Activated CD4-positive, alpha-beta T cell treated with anti-CD3 and anti-CD28 coated beads, Interleukin-2, amount 10 ng/mL, durations not matched to agents 24 days and 14 days (primary cell): ENCODE measurements around the gene COL2A1. TPM values are rescaled to one million over a fixed set of nuclear protein-coding genes. Genes with fewer than 3 reads are reported as not detected.

Experiments used
- DNase-seq: peaks from one replicate; pipeline ENCODE4 v3.0.0; 2022
- H3K27ac Mint-ChIP-seq: one replicate; pipeline ENCODE4 v1.8.0; 2022; ENCODE audit warnings: mild to moderate bottlenecking, mixed read lengths
- H3K27me3 Mint-ChIP-seq: one replicate; pipeline ENCODE4 v1.8.0; 2022; ENCODE audit warnings: mixed read lengths
- H3K36me3 Mint-ChIP-seq: one replicate; pipeline ENCODE4 v1.8.0; 2022; ENCODE audit warnings: low read depth, mild to moderate bottlenecking, mixed read lengths
- H3K4me1 Mint-ChIP-seq: one replicate; pipeline ENCODE4 v1.8.0; 2021; ENCODE audit warnings: mixed read lengths
- H3K4me3 Mint-ChIP-seq: one replicate; pipeline ENCODE4 v1.8.0; 2022; ENCODE audit warnings: mild to moderate bottlenecking, moderate library complexity, mixed read lengths
- H3K9me3 Mint-ChIP-seq: one replicate; pipeline ENCODE4 v1.8.0; 2021; ENCODE audit warnings: mixed read lengths
- intact Hi-C: fragments of 100-400 bp; cut with micrococcal nuclease; formaldehyde crosslinking; loops from one replicate; pipeline ENCODE4 v1.15.1; 2023
- total RNA-seq: library from RNA; stranded (reverse); gene quantifications from 2 replicates; pipeline ENCODE4 v1.2.3, GENCODE V29; 2022

Gene COL2A1
- total RNA-seq, 1 donor from 2014 or later = 0.07 TPM

DNA sequence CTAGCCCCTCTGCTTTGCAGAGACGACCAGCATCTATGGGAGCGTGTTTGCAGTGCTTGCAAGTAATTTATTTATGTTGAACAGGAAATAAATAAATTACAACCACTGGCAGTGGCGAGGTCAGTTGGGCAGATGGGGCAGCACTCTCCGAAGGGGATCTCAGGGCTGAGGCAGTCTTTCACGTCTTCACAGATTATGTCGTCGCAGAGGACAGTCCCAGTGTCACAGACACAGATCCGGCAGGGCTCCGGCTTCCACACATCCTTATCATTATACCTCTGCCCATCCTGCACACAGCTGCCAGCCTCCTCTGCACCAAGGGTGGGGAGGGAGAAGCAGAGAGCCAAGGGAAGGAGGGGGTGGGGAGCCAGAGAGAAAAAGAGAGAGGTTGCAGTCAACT lies 4.5 kb downstream of the COL2A1 start:
- Mint-ChIP-seq H3K27me3 (peaks cover 86% of the 10 kb centered on the region), H3K27ac (no peak overlapping the region), H3K36me3 (no peaks in the 10 kb centered on the region), H3K4me1 (peaks cover 31% of the 10 kb centered on the region), H3K9me3 (no peaks in the 10 kb centered on the region), H3K4me3 (no peak overlapping the region)
- DNase-seq = no peak
- intact Hi-C loops = loop anchor here (5.0 kb wide), 2 partner anchors 187 to 982 kb away; no protein-coding TSS in a partner anchor

DNA sequence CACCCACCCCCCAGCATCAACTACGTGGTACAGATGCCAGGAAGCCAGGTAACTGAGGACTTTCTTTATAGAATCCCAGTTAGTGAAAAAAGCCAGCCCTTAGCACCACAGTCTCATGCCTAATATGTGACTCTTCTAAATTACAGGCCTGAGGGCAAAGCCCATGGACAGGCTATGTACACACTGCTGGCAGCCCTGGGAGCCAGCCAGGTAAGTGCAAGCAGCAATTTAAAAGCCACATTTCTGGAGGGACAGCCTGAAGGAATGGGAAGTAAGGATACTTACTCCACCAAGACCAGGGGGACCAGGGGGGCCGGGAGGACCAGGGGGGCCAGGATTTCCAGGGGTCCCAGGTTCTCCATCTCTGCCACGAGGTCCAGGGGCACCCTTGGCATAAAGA lies 7.0 kb downstream of the COL2A1 start:
- no peaks in the 10 kb centered on the region for H3K9me3 Mint-ChIP-seq
- peaks cover 16% of the 10 kb centered on the region for H3K4me1 Mint-ChIP-seq
- no peak overlapping the region for H3K4me3 Mint-ChIP-seq
- intact Hi-C loops = no loop called here
- DNase-seq = no peak
- no peaks in the 10 kb centered on the region for H3K36me3 Mint-ChIP-seq
- H3K27ac Mint-ChIP-seq = no peak overlapping the region
- peaks cover 91% of the 10 kb centered on the region for H3K27me3 Mint-ChIP-seq

DNA sequence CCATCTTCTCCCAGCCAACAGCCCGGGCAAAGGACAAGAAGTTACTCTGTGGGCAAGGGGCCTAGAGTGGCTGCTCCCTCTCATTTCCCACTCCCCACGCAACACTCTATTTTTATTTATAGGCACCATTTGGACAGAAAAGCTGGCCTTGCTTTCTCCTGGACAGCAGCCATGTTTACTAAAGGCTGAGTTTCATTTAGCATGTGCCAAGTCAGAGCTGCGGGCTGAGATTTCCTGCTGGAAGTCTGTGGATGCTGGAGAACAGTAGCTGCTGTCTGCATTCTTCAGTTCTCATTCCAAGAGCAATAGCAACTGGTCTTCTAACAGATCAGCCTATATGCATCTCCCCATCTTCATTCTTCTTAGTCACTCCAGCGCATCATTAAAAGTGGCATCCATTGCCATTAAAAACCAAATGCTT lies 8.3 kb downstream of the COL2A1 start:
- no peaks in the 10 kb centered on the region for H3K9me3 Mint-ChIP-seq
- no peak overlapping the region for H3K27ac Mint-ChIP-seq
- no peaks in the 10 kb centered on the region for H3K36me3 Mint-ChIP-seq
- DNase-seq = no peak
- no peak overlapping the region for H3K4me3 Mint-ChIP-seq
- peaks cover 89% of the 10 kb centered on the region for H3K27me3 Mint-ChIP-seq
- intact Hi-C loops = no loop called here
- peaks cover 4% of the 10 kb centered on the region for H3K4me1 Mint-ChIP-seq

DNA sequence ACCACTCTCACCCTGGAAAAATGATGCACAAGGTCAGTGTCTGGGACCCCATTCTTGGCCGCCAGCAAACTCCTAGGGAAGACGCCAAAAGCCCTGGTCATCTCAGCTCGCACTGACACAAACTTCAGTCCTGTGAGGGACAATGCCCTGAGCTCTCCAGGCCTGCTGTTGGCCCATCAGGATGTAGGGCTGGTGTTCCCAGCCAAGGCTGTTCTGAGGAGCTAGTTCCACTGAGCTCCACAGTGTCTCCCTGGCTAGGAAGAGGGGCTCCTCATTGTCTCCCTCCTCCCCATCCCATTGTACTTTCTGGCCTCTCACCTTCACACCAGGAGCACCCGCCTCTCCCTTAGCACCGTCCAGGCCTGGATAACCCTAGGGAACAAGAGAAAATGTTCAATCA lies 10.8 kb downstream of the COL2A1 start:
- Mint-ChIP-seq H3K4me1 (peaks cover 19% of the 10 kb centered on the region), H3K36me3 (no peaks in the 10 kb centered on the region), H3K27me3 (peaks cover 74% of the 10 kb centered on the region), H3K9me3 (no peaks in the 10 kb centered on the region), H3K4me3 (no peak overlapping the region), H3K27ac (no peak overlapping the region)
- no peak for DNase-seq
- intact Hi-C loops = no loop called here

DNA sequence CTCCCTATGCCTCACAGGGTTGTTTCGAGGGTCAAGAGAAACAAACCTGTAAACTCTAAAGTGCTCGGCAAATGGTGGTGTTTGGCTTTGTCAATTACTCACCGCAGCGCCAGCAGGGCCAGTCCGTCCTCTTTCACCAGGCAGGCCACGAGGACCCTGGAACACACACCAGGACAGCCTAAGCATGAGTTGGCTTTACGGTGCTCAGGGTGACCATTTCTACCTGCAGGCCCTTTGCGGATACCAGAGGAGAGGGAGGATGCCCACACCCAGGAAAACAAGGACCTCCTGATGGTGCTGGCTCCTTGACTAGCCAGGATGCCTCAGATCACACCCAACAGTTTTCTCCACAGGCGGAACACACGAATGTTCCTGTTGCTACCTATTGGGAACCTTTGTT lies 11.5 kb downstream of the COL2A1 start:
- DNase-seq = no peak
- H3K4me1 Mint-ChIP-seq = peaks cover 19% of the 10 kb centered on the region
- H3K36me3 Mint-ChIP-seq = no peaks in the 10 kb centered on the region
- H3K9me3 Mint-ChIP-seq = no peaks in the 10 kb centered on the region
- intact Hi-C loops = no loop called here
- H3K4me3 Mint-ChIP-seq = no peak overlapping the region
- peaks cover 73% of the 10 kb centered on the region for H3K27me3 Mint-ChIP-seq
- H3K27ac Mint-ChIP-seq = no peak overlapping the region

DNA sequence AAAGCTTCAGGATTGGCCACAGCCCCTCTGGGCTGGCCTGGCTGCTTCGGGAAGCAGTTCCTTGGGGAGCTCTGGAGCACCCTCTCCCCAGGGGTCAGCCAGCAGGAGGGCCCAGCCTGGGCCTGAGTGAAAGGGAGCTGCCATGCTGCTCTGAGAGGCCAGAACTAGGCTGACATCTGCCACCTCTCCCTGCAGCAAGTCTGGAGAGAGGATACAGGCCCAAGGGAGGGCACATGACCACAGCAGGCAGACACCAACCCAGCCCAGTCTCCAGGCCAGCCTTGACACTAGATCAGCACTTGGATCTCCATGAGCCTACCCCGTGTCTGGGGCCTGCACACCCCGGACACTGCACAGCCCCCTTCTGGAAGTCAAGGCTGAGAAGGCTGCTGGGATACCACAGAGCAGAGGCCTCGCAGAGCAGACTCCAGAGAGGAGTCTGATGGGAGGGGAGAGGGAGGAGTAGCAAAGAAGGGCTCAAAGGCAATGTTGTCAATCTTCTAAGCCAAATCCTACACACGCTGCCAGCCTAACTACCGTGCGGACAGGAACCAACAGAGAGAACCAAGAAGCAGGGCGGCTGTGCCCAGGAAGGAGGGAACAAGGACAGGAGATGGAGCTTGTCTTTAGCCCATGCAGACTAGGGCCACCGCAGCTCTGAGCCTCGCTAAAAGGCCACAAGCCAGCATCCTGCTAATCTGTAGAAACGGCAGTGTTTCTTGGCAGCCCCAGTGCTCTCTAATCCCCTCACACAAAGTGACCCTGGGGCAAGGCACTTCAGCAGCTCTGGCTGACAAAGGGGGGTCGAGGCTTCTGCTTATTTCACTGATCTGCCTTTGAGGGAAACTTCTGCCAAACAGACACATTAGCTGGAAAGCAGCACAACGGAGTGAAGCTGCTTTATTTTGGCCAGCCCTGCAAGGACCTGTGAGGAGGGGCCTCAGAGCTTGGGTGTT lies 12.9 kb downstream of the COL2A1 start:
- Mint-ChIP-seq H3K27me3 (peaks cover 68% of the 10 kb centered on the region), H3K36me3 (no peaks in the 10 kb centered on the region), H3K27ac (no peak overlapping the region), H3K9me3 (no peaks in the 10 kb centered on the region), H3K4me3 (no peak overlapping the region), H3K4me1 (peaks cover 19% of the 10 kb centered on the region)
- no peak for DNase-seq
- intact Hi-C loops = no loop called here

DNA sequence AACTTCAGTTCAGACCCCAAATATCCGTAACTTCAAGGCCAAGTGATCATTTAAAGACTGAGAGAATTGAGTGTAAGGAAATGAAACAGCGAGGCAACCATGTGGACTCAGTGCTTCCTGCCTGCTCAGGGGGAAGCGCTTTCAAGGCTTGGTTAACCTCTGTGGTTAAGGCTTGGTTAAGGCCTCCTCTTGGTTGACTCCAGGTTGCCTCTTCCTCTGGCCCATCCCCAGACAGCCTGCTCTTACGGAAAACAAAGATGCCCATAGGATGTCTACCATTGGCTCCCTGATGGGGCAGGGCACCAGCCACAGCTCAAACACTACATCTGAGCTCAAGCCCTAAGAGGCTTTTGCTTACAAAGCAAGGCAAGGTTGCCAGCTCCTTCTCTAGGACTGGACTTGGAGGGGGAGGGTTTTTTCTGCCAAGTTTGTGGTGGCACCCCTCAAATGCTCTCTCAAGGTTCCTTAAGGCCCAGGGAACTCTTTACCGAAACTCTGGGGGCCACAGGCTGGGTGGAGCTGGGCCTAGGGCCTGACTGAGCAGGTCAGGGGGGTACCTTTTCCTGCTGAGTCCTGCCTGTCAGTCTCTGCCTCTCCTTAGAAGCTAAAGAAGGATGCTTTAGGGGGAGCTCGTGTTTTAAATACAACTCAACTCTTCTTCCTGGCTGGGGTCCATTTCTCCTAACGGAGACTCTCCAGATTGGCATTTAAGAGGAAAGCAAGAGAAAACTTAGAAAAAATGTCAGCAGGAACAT lies 13.7 kb downstream of the COL2A1 start:
- Mint-ChIP-seq H3K27ac (peak overlapping the region; percentile 46), H3K4me3 (no peak overlapping the region), H3K36me3 (no peaks in the 10 kb centered on the region), H3K27me3 (peaks cover 63% of the 10 kb centered on the region), H3K4me1 (peaks cover 19% of the 10 kb centered on the region), H3K9me3 (no peaks in the 10 kb centered on the region)
- peak; percentile 91 for DNase-seq
- intact Hi-C loops = no loop called here

DNA sequence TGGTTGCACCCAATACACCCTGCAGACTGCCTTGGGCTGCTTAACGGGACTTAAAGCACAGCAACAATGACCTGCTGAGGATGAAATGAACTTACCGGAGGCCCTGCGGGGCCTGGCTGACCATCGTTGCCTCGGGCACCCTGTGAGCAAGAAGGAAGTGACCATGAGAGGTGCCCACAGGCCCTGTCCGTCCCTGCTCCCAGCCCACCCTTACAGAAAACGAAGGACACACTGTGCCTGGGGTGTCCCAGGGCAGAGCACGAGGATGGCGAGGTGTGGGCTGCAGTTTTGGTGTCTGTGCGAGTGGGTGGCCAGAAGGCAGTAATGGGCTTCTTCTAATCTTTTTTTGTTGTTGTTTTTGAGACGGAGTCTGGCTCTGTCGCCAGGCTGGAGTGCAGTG lies 14.6 kb downstream of the COL2A1 start:
- peak overlapping the region; percentile 41 for H3K27ac Mint-ChIP-seq
- no peaks in the 10 kb centered on the region for H3K9me3 Mint-ChIP-seq
- intact Hi-C loops = no loop called here
- no peak overlapping the region for H3K4me3 Mint-ChIP-seq
- no peak for DNase-seq
- peaks cover 62% of the 10 kb centered on the region for H3K27me3 Mint-ChIP-seq
- no peaks in the 10 kb centered on the region for H3K36me3 Mint-ChIP-seq
- peaks cover 19% of the 10 kb centered on the region for H3K4me1 Mint-ChIP-seq

DNA sequence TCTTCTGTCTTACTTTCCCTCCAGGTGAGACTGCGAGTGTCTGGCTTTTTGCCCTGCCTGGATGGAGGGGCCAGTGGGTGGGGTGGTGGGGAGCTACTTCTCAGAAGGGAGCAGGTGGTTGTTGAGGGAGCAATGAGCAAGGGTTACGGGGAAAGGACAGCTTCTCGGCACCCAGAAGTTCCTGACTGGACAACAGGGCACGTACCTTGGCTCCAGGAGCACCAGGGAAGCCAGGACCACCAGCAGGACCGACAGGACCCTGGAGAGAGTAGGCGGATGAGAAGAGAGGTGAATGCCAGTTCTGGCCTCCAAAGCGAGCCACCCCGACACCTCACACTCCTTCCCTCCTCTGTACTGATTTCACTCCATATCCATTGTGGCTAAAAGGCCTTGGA lies 15.3 kb downstream of the COL2A1 start:
- intact Hi-C loops = no loop called here
- Mint-ChIP-seq H3K27me3 (peaks cover 58% of the 10 kb centered on the region), H3K4me3 (no peak overlapping the region), H3K27ac (no peak overlapping the region), H3K4me1 (peaks cover 19% of the 10 kb centered on the region), H3K36me3 (no peaks in the 10 kb centered on the region), H3K9me3 (no peaks in the 10 kb centered on the region)
- no peak for DNase-seq

DNA sequence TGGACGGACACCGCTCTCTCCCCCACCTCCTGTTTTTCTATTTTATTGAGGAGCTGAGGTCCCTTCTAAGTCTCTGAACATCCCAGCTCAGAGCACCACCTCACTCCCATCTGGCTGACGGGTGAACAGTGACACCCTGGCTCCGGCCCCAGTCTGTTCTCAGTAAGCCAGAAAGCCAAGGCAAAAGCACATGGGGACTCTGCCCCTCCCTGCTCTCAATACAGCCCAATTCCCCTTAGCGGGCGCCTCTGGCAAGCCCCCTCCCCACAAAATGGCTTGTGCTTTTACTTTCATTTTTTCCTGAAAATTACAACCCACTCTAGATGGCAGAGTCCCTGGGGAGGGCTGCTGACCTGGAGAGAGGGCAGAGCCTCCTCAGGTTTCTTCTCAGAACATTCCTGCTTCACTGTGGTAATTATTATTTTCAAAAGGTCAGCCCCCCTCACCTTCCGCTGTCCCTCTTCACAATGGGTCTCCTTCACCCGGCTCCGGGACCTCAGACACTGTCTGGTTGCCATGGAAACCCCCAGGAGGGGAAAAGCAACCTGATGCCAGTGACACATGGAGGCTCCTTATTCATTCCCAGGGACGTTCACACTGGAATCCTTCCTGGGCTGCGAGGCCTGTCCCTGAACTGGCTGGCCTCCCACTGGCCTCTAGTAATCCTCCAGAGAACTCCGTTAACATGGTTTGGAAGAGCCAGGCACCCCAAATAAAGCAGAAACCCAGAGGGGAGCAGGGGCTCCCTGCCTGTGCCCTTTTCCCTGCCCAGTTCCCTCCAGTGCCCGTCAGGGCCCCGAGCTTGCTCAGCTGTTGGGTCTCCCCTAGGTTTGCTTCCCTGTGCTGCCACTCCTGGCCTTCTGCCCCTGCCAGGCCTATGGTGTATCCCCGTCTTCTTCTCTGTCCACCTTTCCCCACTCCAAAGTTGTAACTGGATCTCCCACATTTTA lies 15.9 kb downstream of the COL2A1 start:
- intact Hi-C loops = no loop called here
- Mint-ChIP-seq H3K4me1 (peaks cover 19% of the 10 kb centered on the region), H3K36me3 (no peaks in the 10 kb centered on the region), H3K9me3 (no peaks in the 10 kb centered on the region), H3K27me3 (peaks cover 51% of the 10 kb centered on the region), H3K27ac (no peak overlapping the region), H3K4me3 (no peak overlapping the region)
- DNase-seq = no peak

DNA sequence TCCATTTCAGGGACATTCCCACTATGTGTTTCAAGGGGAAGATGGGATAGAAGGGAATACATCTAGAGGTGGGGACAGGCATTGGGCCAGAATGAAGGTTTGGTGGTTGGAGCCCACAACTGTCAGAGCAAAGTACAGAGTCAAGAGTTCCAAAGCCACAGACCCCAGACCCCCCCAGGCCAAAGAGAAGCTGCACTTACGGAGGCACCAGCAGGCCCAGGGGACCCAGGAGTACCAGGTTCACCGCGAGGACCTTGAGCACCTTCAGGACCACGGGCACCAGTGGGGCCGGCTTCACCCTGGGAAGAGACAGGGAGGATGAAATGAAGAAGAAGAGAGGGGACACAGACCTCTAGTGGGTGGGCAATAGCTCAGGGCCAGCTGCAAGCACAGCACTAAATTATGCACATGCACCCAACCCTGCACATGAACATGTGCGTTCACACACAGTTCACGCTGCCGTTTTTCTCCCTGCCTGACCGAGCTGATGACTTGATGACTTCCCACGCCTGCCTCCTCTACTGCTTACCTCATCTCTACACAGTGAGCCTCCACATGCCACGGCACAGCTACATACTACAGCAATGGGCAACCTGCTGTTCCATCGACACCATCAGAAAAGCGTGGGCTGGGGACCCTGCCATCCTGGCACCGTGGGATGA lies 16.7 kb downstream of the COL2A1 start:
- intact Hi-C loops = no loop called here
- Mint-ChIP-seq H3K4me3 (no peak overlapping the region), H3K36me3 (no peaks in the 10 kb centered on the region), H3K9me3 (no peaks in the 10 kb centered on the region), H3K4me1 (peaks cover 19% of the 10 kb centered on the region), H3K27ac (no peak overlapping the region), H3K27me3 (peaks cover 45% of the 10 kb centered on the region)
- no peak for DNase-seq

DNA sequence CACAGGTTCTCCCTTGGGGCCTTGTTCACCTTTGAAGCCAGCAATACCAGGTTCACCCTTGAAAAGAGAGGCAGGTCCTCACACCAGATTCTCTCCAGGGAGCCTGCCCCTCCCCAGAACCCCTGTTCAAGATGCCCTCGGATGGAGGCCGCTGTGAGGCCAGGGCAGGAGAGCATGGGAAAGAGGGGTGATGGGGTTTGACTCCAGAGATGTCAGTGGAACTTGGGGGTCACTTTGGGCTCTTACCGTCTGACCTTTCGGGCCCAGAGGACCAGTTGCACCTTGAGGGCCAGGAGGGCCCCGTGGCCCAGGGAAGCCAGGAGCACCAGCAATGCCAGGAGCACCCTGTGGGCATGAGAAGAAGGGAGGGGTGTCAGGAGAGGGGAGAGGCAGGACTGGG lies 17.4 kb downstream of the COL2A1 start:
- no peak for DNase-seq
- H3K27me3 Mint-ChIP-seq = peaks cover 40% of the 10 kb centered on the region
- H3K27ac Mint-ChIP-seq = no peak overlapping the region
- intact Hi-C loops = no loop called here
- no peak overlapping the region for H3K4me3 Mint-ChIP-seq
- H3K9me3 Mint-ChIP-seq = no peaks in the 10 kb centered on the region
- H3K36me3 Mint-ChIP-seq = no peaks in the 10 kb centered on the region
- H3K4me1 Mint-ChIP-seq = peaks cover 19% of the 10 kb centered on the region

DNA sequence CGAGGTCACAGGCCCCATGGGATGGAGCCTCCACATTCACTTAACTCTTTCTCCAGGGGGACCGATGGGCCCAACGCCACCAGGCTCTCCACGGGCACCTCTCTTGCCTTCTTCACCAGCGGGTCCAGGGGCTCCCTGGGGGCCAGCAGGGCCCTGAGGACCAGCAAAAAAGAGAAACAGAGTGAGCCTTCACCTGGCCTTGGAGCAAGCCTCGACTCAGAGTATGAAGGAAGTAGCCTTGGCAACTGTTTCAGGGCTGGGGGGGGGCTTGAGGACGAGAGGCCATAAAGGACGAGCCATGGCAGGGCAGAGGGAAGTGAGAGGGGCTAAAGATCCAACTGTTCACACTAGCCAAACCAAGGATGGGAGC lies 18.0 kb downstream of the COL2A1 start:
- intact Hi-C loops = no loop called here
- Mint-ChIP-seq H3K36me3 (no peaks in the 10 kb centered on the region), H3K9me3 (no peaks in the 10 kb centered on the region), H3K4me1 (peaks cover 19% of the 10 kb centered on the region), H3K27ac (no peak overlapping the region), H3K27me3 (peaks cover 36% of the 10 kb centered on the region), H3K4me3 (no peak overlapping the region)
- DNase-seq = no peak
